H1 (cell line): ENCODE measurements around the gene CAPN11. TPM values are rescaled to one million over a fixed set of nuclear protein-coding genes. Genes with fewer than 3 reads are reported as not detected.
A peak's percentile ranks its signal among the peaks of the same experiment; 100 is the strongest.

ENCODE experiments used
- CHD2 ChIP-seq: IDR thresholded peaks from 2 replicates; pipeline ENCODE4 v1.6.1; 2012; ENCODE audit warnings: low read length, improper control_type of control experiment
- CREB1 ChIP-seq: IDR thresholded peaks from 2 replicates; pipeline ENCODE4 v1.6.1; 2012; ENCODE audit warnings: inconsistent platforms
- GABPA ChIP-seq: IDR thresholded peaks from 2 replicates; pipeline ENCODE4 v1.6.1; 2011; ENCODE audit warnings: mild to moderate bottlenecking, low read length, moderate library complexity, borderline replicate concordance; ENCODE audit not compliant: insufficient read depth
- JUND ChIP-seq: IDR thresholded peaks from 2 replicates; pipeline ENCODE4 v1.6.1; 2011; ENCODE audit warnings: mild to moderate bottlenecking, improper control_type of control experiment, low read length
- KDM5A ChIP-seq: fragments of 200-600 bp; IDR thresholded peaks from 2 replicates; pipeline ENCODE4 v1.7.1; 2012; ENCODE audit warnings: mild to moderate bottlenecking, low read length, inconsistent platforms, mixed read lengths
- NRF1 ChIP-seq: IDR thresholded peaks from 2 replicates; pipeline ENCODE4 v1.6.1; 2011; ENCODE audit warnings: mild to moderate bottlenecking, low read depth, low read length, improper control_type of control experiment
- POU5F1 ChIP-seq: IDR thresholded peaks from 2 replicates; pipeline ENCODE4 v1.6.1; 2011; ENCODE audit warnings: low read depth, mild to moderate bottlenecking, low read length, moderate library complexity
- SIN3A ChIP-seq, 2 experiments: IDR thresholded peaks in 1 of 2; conservative IDR thresholded peaks in 1 of 2; 2 replicates each; pipeline ENCODE4 v1.6.1; 2011 to 2012; ENCODE audit warnings: low read length in 2 of 2, improper control_type of control experiment in 1 of 2, low read depth in 1 of 2, mild to moderate bottlenecking in 1 of 2
- SP4 ChIP-seq: IDR thresholded peaks from 2 replicates; pipeline ENCODE4 v1.6.1; 2012; ENCODE audit warnings: low read length, inconsistent platforms
- polyA plus RNA-seq, 7 experiments: library from polyadenylated mRNA; depleted of rRNA in 3 of 7; stranded (reverse) in 5 of 7; unstranded in 2 of 7; fragments of >200 nt in 5 of 7; fragments of 200-250 nt in 2 of 7; gene quantifications; 1 replicate in 5 of 7; 2 replicates in 1 of 7; 4 replicates in 1 of 7; pipeline versions ENCODE4 v1.2.1 to v1.2.3, GENCODE V29; 2011 to 2013; ENCODE audit warnings: missing spikeins in 2 of 7, mixed read lengths in 2 of 7
- total RNA-seq: library from RNA; stranded (reverse); fragmentation: NEBNext Ultra II Directional; extraction: Animal tissue kit (Norgen Biotek cat#: 25700); gene quantifications from 2 replicates; pipeline ENCODE4 v1.2.1, GENCODE V29; 2021
- TF ChIP-seq, protein P1 (sequence below): fragments of 300-600 bp; sonication (generic); IDR thresholded peaks from 2 replicates; pipeline ENCODE4 v1.7.1; 2012; ENCODE audit warnings: low read length, moderate library complexity, mild to moderate bottlenecking, inconsistent platforms; ENCODE audit not compliant: insufficient replicate concordance

CAPN11 gene
- total and polyA plus RNA-seq, 2 of the 8 experiments (the other 6 are each of a cell fraction or from before 2014, with no cell fraction given) = 0.95 to 0.97 TPM

DNA sequence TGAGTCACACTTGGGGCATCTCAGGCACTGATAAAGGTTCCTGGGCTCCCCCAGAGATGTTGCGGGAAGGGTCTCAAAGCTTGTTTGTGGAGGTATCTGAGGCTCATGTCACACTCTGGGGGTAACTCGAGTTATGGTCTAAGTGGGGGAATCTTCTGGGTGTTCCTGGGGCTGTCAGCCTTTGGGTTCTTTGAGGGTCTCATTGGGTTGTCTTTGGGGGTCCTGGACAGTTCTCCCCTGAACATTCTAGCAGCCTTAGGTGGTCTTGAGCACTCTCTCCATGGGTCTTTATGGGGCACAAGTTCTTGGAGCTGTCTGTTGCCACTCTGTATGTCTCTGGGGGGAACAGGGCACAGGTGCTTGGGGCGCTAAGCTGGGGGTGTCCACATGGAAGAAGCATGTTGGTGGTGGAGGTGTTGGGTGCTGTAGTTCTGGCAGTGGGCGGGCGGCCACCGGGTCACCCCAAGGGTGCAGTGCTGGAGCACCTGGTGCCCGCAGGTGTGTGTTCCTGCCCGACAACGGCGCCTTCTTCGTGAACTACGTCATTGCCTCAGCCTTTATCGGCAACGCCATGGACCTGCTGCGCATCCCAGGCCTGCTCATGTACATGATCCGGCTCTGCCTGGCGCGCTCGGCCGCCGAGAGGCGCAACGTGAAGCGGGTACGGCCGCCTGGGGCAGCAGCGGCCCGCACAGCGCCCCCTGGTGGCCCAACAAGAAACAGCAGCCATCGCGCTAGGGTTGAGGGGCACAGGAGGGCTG, 7.1 kb upstream of the CAPN11 start (continued):
- no peak for TF ChIP-seq NRF1
- 0 out of 4 replicates have a peak, but pooled peaks of 1 of the 2 experiments have one; percentile 35 for TF ChIP-seq SIN3A (conservative IDR thresholded peaks at IDR 0.05 in 1 of 2, IDR thresholded peaks at IDR 0.05 in 1 of 2; ENCODE audit: low read depth in 1 of 2, low read length in 2 of 2)
- TF ChIP-seq JUND = peak; percentile 49; the same call in 1 of the 2 replicates
- TF ChIP-seq CREB1 = peak; percentile 61; the same call in 1 of the 2 replicates
- TF ChIP-seq SP4 = no peak
- TF ChIP-seq, protein P1, sequence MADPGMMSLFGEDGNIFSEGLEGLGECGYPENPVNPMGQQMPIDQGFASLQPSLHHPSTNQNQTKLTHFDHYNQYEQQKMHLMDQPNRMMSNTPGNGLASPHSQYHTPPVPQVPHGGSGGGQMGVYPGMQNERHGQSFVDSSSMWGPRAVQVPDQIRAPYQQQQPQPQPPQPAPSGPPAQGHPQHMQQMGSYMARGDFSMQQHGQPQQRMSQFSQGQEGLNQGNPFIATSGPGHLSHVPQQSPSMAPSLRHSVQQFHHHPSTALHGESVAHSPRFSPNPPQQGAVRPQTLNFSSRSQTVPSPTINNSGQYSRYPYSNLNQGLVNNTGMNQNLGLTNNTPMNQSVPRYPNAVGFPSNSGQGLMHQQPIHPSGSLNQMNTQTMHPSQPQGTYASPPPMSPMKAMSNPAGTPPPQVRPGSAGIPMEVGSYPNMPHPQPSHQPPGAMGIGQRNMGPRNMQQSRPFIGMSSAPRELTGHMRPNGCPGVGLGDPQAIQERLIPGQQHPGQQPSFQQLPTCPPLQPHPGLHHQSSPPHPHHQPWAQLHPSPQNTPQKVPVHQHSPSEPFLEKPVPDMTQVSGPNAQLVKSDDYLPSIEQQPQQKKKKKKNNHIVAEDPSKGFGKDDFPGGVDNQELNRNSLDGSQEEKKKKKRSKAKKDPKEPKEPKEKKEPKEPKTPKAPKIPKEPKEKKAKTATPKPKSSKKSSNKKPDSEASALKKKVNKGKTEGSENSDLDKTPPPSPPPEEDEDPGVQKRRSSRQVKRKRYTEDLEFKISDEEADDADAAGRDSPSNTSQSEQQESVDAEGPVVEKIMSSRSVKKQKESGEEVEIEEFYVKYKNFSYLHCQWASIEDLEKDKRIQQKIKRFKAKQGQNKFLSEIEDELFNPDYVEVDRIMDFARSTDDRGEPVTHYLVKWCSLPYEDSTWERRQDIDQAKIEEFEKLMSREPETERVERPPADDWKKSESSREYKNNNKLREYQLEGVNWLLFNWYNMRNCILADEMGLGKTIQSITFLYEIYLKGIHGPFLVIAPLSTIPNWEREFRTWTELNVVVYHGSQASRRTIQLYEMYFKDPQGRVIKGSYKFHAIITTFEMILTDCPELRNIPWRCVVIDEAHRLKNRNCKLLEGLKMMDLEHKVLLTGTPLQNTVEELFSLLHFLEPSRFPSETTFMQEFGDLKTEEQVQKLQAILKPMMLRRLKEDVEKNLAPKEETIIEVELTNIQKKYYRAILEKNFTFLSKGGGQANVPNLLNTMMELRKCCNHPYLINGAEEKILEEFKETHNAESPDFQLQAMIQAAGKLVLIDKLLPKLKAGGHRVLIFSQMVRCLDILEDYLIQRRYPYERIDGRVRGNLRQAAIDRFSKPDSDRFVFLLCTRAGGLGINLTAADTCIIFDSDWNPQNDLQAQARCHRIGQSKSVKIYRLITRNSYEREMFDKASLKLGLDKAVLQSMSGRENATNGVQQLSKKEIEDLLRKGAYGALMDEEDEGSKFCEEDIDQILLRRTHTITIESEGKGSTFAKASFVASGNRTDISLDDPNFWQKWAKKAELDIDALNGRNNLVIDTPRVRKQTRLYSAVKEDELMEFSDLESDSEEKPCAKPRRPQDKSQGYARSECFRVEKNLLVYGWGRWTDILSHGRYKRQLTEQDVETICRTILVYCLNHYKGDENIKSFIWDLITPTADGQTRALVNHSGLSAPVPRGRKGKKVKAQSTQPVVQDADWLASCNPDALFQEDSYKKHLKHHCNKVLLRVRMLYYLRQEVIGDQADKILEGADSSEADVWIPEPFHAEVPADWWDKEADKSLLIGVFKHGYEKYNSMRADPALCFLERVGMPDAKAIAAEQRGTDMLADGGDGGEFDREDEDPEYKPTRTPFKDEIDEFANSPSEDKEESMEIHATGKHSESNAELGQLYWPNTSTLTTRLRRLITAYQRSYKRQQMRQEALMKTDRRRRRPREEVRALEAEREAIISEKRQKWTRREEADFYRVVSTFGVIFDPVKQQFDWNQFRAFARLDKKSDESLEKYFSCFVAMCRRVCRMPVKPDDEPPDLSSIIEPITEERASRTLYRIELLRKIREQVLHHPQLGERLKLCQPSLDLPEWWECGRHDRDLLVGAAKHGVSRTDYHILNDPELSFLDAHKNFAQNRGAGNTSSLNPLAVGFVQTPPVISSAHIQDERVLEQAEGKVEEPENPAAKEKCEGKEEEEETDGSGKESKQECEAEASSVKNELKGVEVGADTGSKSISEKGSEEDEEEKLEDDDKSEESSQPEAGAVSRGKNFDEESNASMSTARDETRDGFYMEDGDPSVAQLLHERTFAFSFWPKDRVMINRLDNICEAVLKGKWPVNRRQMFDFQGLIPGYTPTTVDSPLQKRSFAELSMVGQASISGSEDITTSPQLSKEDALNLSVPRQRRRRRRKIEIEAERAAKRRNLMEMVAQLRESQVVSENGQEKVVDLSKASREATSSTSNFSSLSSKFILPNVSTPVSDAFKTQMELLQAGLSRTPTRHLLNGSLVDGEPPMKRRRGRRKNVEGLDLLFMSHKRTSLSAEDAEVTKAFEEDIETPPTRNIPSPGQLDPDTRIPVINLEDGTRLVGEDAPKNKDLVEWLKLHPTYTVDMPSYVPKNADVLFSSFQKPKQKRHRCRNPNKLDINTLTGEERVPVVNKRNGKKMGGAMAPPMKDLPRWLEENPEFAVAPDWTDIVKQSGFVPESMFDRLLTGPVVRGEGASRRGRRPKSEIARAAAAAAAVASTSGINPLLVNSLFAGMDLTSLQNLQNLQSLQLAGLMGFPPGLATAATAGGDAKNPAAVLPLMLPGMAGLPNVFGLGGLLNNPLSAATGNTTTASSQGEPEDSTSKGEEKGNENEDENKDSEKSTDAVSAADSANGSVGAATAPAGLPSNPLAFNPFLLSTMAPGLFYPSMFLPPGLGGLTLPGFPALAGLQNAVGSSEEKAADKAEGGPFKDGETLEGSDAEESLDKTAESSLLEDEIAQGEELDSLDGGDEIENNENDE = no peak
- TF ChIP-seq KDM5A = no peak
- peak; percentile 50; the same call in 1 of the 2 replicates for TF ChIP-seq GABPA
- TF ChIP-seq POU5F1 = no peak
- TF ChIP-seq CHD2 = 0 out of 2 replicates have a peak, but pooled peaks have one; percentile 28
